ENCODE measurements around the gene ATP6V0B. TPM values are rescaled to one million over a fixed set of nuclear protein-coding genes. Genes with fewer than 3 reads are reported as not detected.

ATP6V0B gene
- total and polyA plus RNA-seq, 2 of the 13 experiments (the other 11 are each of a cell fraction or from before 2014, with no cell fraction given): 157 to 161 TPM

- TF ChIP-seq DZIP1 (CRISPR knock-in tag; IDR thresholded peaks at IDR 0.05): 0 out of 2 replicates have a peak, but pooled peaks have one; percentile 39
- TF ChIP-seq ARID4A (CRISPR knock-in tag; IDR thresholded peaks at IDR 0.05; ENCODE audit: borderline replicate concordance): no peak; the same call in 1 of the 2 replicates
- 0 out of 2 replicates have a peak, but pooled peaks have one; percentile 5 for TF ChIP-seq ZSCAN25 (CRISPR knock-in tag; IDR thresholded peaks at IDR 0.05)
- TF ChIP-seq PHF21A (CRISPR knock-in tag; IDR thresholded peaks at IDR 0.05): peak; percentile 41; the same call in 1 of the 2 replicates
- TF ChIP-seq ZNF547 (CRISPR knock-in tag; IDR thresholded peaks at IDR 0.05): no peak; the same call in 1 of the 2 replicates
- peak; percentile 46; the same call in 1 of the 2 replicates for TF ChIP-seq JUND (CRISPR knock-in tag; IDR thresholded peaks at IDR 0.05)
- TF ChIP-seq ZBTB7B (CRISPR knock-in tag; IDR thresholded peaks at IDR 0.05): no peak
- no peak for TF ChIP-seq ETV5 (CRISPR knock-in tag; IDR thresholded peaks at IDR 0.05; ENCODE audit: borderline replicate concordance)
- TF ChIP-seq ZNF790 (CRISPR knock-in tag; IDR thresholded peaks at IDR 0.05; ENCODE audit: borderline replicate concordance): no peak
- no peak for TF ChIP-seq ZNF34 (CRISPR knock-in tag; IDR thresholded peaks at IDR 0.05; ENCODE audit: borderline replicate concordance)
- TF ChIP-seq FOXA3 (CRISPR knock-in tag; IDR thresholded peaks at IDR 0.05): peak; percentile 50; the same call in 1 of the 2 replicates
- TF ChIP-seq FOXP4 (CRISPR knock-in tag; IDR thresholded peaks at IDR 0.05): no peak
- no peak for TF ChIP-seq ZNF703 (CRISPR knock-in tag; IDR thresholded peaks at IDR 0.05; ENCODE audit: borderline replicate concordance)
- TF ChIP-seq ZFY (CRISPR knock-in tag; IDR thresholded peaks at IDR 0.05): peak; percentile 45
- 0 out of 2 replicates have a peak, but pooled peaks have one; percentile 3 for TF ChIP-seq CREM (IDR thresholded peaks at IDR 0.05)
- TF ChIP-seq CREM (CRISPR knock-in tag; IDR thresholded peaks at IDR 0.05): no peak
- no peak for TF ChIP-seq CBX5 (CRISPR knock-in tag; IDR thresholded peaks at IDR 0.05; ENCODE audit: borderline replicate concordance)
- peak; percentile 47 for TF ChIP-seq ASH2L (IDR thresholded peaks at IDR 0.05; ENCODE audit: insufficient read length, low read depth, low read length)
- peak; percentile 84 for TF ChIP-seq ATF3 (CRISPR knock-in tag; IDR thresholded peaks at IDR 0.05)
- TF ChIP-seq ZNF639 (CRISPR knock-in tag; conservative IDR thresholded peaks at IDR 0.05): 0 out of 2 replicates have a peak, but pooled peaks have one; percentile 11
- TF ChIP-seq ZNF550 (CRISPR knock-in tag; IDR thresholded peaks at IDR 0.05; ENCODE audit: borderline replicate concordance): no peak
Observed at GRCh38 chr1:43978264-43978550, 3.4 kb downstream of the ATP6V0B start (continued).

All from HepG2 (cell line).